Measurements from ENCODE around the gene IFRD1.

Gene IFRD1

DNA sequence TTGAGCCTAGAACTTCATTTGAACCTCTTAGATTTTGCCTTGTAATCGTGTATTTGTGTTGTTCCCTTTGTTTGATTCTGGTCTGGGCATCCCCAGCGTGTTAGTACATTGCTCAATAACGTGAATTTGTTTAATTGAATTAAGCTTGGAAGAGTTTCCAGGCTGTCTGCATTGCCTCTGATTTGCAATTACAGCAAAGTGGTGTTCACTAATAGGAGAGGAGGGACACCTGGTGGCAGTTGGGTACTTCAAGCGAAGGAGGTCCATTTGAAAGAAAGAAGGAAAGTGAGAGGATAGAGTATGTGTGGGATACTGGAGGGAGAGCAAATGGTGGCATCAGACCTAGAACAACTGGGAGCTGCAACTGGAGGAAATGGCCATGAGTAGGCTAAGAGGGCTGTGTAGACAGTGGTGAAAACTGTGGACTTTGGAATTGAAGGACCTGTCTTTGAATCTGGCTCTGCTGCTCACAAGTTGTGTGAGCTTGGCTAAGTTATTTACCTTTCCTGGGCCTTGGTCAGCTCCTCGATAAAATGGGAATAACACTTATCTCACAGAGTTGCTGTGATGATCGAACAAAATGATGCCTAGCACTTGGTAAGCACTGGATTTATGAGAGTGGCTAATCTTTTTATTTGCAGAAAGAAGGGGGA, 45.7 kb downstream of the IFRD1 start:
- TF ChIP-seq, protein P1, sequence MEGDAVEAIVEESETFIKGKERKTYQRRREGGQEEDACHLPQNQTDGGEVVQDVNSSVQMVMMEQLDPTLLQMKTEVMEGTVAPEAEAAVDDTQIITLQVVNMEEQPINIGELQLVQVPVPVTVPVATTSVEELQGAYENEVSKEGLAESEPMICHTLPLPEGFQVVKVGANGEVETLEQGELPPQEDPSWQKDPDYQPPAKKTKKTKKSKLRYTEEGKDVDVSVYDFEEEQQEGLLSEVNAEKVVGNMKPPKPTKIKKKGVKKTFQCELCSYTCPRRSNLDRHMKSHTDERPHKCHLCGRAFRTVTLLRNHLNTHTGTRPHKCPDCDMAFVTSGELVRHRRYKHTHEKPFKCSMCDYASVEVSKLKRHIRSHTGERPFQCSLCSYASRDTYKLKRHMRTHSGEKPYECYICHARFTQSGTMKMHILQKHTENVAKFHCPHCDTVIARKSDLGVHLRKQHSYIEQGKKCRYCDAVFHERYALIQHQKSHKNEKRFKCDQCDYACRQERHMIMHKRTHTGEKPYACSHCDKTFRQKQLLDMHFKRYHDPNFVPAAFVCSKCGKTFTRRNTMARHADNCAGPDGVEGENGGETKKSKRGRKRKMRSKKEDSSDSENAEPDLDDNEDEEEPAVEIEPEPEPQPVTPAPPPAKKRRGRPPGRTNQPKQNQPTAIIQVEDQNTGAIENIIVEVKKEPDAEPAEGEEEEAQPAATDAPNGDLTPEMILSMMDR (IDR thresholded peaks at IDR 0.05; ENCODE audit: control insufficient read depth, extremely low read depth, insufficient read depth) = peak; percentile 95
- no peak overlapping the region for H3K4me3 ChIP-seq (ENCODE audit: low read depth, low read length)
- peak; percentile 71 for DNase-seq (ENCODE audit: low read depth)

DNA sequence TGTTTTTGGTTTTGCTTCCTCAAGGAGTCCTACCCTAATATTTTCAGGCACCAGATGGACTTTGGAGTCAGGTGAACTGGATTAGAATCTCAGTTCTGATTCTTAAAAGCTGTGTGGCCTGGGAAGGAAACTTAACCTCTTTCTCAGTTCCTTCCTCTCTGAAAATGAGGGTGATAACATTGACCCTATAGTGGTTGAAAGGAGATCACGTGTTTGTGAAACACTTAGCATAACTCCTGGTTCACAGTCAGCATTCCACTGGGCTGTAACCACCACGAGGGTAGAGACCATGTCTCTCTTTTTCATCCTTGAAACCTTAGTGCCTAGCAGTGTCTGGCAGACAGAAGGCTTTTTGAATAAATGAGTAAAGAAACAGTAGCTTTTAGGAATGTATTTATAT, 47.2 kb downstream of the IFRD1 start:
- no peak overlapping the region for H3K4me3 ChIP-seq (ENCODE audit: low read depth, low read length)
- TF ChIP-seq, protein P1 (IDR thresholded peaks at IDR 0.05; ENCODE audit: control insufficient read depth, extremely low read depth, insufficient read depth) = no peak
- DNase-seq (ENCODE audit: low read depth) = no peak

DNA sequence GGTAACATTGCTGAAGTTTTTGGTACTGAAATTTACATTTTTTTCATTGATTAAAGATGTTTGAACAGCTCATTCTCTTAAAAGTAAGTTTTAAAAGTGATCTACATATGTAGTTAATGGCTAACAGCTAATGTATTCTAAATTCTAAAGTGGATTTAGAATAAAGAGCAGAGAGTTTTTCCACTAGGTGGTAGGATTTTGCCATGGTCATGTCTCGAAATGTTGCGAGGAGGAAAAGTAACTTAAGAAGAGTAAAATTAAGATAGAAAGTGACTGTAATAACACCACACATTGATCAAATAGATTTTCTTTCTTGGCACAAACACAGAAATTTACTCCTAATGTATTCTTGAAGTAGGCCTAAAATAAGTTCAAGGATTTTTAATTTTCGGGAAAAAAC, 50.4 kb downstream of the IFRD1 start:
- TF ChIP-seq, protein P1 (IDR thresholded peaks at IDR 0.05; ENCODE audit: control insufficient read depth, extremely low read depth, insufficient read depth) = peak; percentile 48
- no peak for DNase-seq (ENCODE audit: low read depth)
- H3K4me3 ChIP-seq (ENCODE audit: low read depth, low read length) = no peak overlapping the region

DNA sequence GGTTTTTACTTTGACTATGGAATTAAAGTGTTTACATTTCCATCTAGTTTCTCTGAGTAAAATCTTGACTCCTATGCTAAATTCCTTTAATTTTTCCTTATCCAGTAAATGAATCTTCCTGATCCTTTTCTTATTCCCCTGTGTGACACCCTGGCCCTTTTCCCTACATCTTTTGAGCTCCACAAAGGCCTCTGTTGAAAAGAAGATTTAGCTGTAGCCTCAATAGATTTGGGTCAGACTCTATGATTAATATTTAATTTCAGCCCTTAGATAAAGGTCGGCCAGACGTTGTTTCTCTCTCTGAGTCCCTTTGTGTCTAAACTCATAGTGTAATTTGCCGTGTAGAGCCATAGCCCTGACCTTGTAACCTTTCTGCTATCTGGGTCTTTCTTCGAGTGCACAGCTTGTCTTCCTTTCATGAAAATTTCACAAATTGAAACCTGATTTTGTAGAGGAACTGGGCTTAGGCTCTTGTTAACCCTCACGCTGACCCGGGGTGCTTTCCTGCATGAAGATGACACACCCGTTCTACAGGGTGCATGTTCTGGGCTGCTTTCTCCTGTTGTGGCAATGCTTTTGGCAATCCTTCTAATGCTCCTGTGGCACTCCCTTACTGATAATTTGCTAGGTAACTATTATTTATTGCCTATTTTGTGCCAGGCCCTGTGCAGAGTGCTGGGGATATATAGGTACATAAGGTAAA, 51.7 kb downstream of the IFRD1 start:
- H3K4me3 ChIP-seq (ENCODE audit: low read depth, low read length) = no peak overlapping the region
- DNase-seq (ENCODE audit: low read depth) = no peak
- TF ChIP-seq, protein P1 (IDR thresholded peaks at IDR 0.05; ENCODE audit: control insufficient read depth, extremely low read depth, insufficient read depth) = no peak

DNA sequence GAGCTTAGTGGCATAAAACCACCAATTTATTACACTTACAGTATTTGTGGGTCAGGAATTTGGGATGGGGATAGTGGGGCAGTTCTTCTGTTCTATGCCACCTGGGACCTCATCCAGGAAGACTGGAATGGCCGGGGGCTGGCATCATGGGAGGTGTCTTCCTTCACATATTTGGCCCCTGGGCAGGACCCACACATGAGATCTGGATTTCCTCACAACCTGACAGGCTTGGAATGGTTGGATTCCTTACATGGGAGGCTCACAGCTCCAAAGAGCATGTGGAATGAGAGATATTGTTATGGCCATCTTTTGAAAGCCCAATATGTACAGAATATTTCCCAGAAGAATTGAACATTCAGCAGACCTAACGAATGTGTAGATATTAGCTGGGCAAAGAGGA, 52.4 kb downstream of the IFRD1 start:
- no peak overlapping the region for H3K4me3 ChIP-seq (ENCODE audit: low read depth, low read length)
- no peak for DNase-seq (ENCODE audit: low read depth)
- TF ChIP-seq, protein P1 (IDR thresholded peaks at IDR 0.05; ENCODE audit: control insufficient read depth, extremely low read depth, insufficient read depth) = no peak

DNA sequence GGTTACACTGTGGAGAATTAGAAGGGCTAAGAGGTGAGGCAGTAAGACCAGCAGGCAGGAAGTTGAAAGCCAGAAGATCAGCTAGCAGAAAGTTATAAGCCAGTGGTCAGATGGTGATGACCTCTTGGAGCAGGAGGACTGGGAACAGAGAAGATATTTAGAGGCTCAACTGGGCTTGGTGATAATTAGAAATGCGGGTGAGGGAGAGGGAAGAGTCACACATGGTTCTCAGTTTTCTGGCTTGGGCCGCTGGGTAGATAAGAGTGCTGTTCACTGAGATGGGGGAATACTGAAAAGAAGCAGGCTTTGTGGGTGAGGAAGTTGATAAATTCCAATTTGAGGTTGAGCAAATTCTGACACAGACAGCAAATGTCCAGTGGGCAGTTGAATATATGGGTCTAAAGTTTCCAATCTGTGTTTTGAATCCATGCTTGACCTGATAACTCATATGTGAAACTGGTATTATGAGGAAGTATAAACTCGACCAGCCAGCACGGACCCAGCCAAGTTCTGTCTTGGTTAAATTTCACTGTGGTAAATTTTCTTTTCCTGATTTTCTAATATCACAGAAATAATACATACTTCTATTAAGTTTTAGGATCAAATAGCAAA, 53.2 kb downstream of the IFRD1 start:
- no peak for DNase-seq (ENCODE audit: low read depth)
- TF ChIP-seq, protein P1 (IDR thresholded peaks at IDR 0.05; ENCODE audit: control insufficient read depth, extremely low read depth, insufficient read depth) = no peak
- H3K4me3 ChIP-seq (ENCODE audit: low read depth, low read length) = no peak overlapping the region
